MCF 10A (cell line): ENCODE measurements around the gene DHRS7B. TPM values are rescaled to one million over a fixed set of nuclear protein-coding genes. Genes with fewer than 3 reads are reported as not detected.
A peak's percentile ranks its signal among the peaks of the same experiment; 100 is the strongest.

ENCODE experiments used
- BruUV-seq: library from RNA; stranded (reverse); fragments of 400-500 nt; replicated peaks from 2 replicates; lab custom pipeline; 2021; lab: Mats Ljungman, UMichigan
- CTCF ChIA-PET: fragments of 300-600 bp; sonication (Branson Sonifier 250); formaldehyde crosslinking; extraction: SDS; loops from one replicate; lab custom pipeline; 2021; ENCODE audit warnings: antibody characterized with exemption, inconsistent platforms; lab: Yijun Ruan, JAX
- POLR2A ChIA-PET: fragments of 300-600, 350-650 bp; sonication (Branson Sonifier 250); formaldehyde crosslinking; extraction: SDS; loops from one replicate; lab custom pipeline; 2020; ENCODE audit warnings: antibody characterized with exemption, inconsistent platforms; lab: Yijun Ruan, JAX
- DNase-seq: peaks from one replicate; pipeline ENCODE4 v3.0.0-alpha.2; 2018; ENCODE audit not compliant: unreplicated experiment
- H3K27ac Mint-ChIP-seq: one replicate; pipeline ENCODE4 v1.8.0; 2022; ENCODE audit warnings: mild to moderate bottlenecking, low read depth, mixed read lengths; ENCODE audit not compliant: unreplicated experiment
- H3K27me3 Mint-ChIP-seq: one replicate; pipeline ENCODE4 v1.8.0; 2022; ENCODE audit warnings: mixed read lengths; ENCODE audit not compliant: insufficient read depth, unreplicated experiment
- H3K36me3 Mint-ChIP-seq: one replicate; pipeline ENCODE4 v1.8.0; 2022; ENCODE audit warnings: mild to moderate bottlenecking, moderate library complexity, mixed read lengths; ENCODE audit not compliant: insufficient read depth, unreplicated experiment
- H3K4me1 Mint-ChIP-seq: one replicate; pipeline ENCODE4 v1.8.0; 2022; ENCODE audit warnings: mixed read lengths; ENCODE audit not compliant: insufficient read depth, unreplicated experiment
- H3K4me3 Mint-ChIP-seq: one replicate; pipeline ENCODE4 v1.8.0; 2022; ENCODE audit warnings: mild to moderate bottlenecking, moderate library complexity, mixed read lengths; ENCODE audit not compliant: unreplicated experiment
- H3K9me3 Mint-ChIP-seq: one replicate; pipeline ENCODE4 v1.8.0; 2022; ENCODE audit warnings: mixed read lengths; ENCODE audit not compliant: unreplicated experiment
- CTCF ChIP-seq: fragments of 200-600 bp; IDR thresholded peaks from one replicate; pipeline ENCODE4 v1.8.0; 2022; ENCODE audit warnings: antibody characterized with exemption, mild to moderate bottlenecking; ENCODE audit not compliant: unreplicated experiment
- intact Hi-C: fragments of 100-400 bp; cut with micrococcal nuclease; formaldehyde crosslinking; loops from 2 replicates; pipeline ENCODE4 v1.14.1; 2022
- total RNA-seq: library from RNA; stranded (reverse); gene quantifications from 2 replicates; pipeline ENCODE4 v1.2.3, GENCODE V29; 2022

DHRS7B gene
- total RNA-seq, 1 experiment from 2014 or later, result 18.0 TPM

- no peak for TF ChIP-seq CTCF
- H3K4me3 Mint-ChIP-seq, result peak overlapping the region; percentile 88
These were observed 88.2 kb downstream of the DHRS7B start for GRCh38 chr17:21214777-21215541.

GRCh38 chr17:21215935-21216334 lies 89.2 kb downstream of the DHRS7B start:
- Mint-ChIP-seq H3K9me3 (no peaks in the 10 kb centered on the region), H3K27me3 (no peaks in the 10 kb centered on the region), H3K36me3 (peaks cover 5% of the 10 kb centered on the region), H3K4me1 (peaks cover 39% of the 10 kb centered on the region), H3K4me3 (peak overlapping the region; percentile 88), H3K27ac (peak overlapping the region; percentile 96)
- POLR2A ChIA-PET, result interaction anchor here (0.8 to 5.5 kb wide), 5 partner anchors 35 to 173 kb away, joined by 3 to 47 read pairs (median 10); partner anchors contain the start of gene USP22
- TF ChIP-seq CTCF, result no peak
- CTCF ChIA-PET, result interaction anchor here (0.5 to 1.9 kb wide), 5 partner anchors 14 to 87 kb away, joined by 3 to 6 read pairs (median 4); no protein-coding TSS in a partner anchor
- DNase-seq, result peak; percentile 61
- intact Hi-C loops, result loop anchor here (2.0 kb wide), 1 partner anchor 89 kb away; the partner anchor contains the start of gene DHRS7B
- BruUV-seq, result no TSS peak

More at GRCh38 chr17:21214777-21215541, 88.2 kb downstream of the DHRS7B start:
- CTCF ChIA-PET, result interaction anchor here (0.5 to 1.9 kb wide), 10 partner anchors 26 to 186 kb away, joined by 3 to 6 read pairs (median 4); partner anchors contain the start of genes DHRS7B and USP22
- Mint-ChIP-seq H3K27ac (peak overlapping the region; percentile 96), H3K9me3 (no peaks in the 10 kb centered on the region), H3K4me1 (peaks cover 39% of the 10 kb centered on the region), H3K27me3 (no peaks in the 10 kb centered on the region), H3K36me3 (no peaks in the 10 kb centered on the region)
- POLR2A ChIA-PET, result interaction anchor here (0.6 to 5.5 kb wide), 14 partner anchors 9 to 240 kb away, joined by 3 to 47 read pairs (median 6); partner anchors contain the start of genes DHRS7B and USP22
- TSS peak; percentile 40 for BruUV-seq
- intact Hi-C loops, result loop anchor here (2.0 to 5.0 kb wide), 3 partner anchors 72 to 173 kb away; partner anchors contain the start of genes DHRS7B and USP22
- no peak for DNase-seq

- no peak for TF ChIP-seq CTCF
- BruUV-seq, result no TSS peak
- Mint-ChIP-seq H3K27me3 (no peaks in the 10 kb centered on the region), H3K36me3 (peaks cover 18% of the 10 kb centered on the region), H3K27ac (no peak overlapping the region), H3K4me3 (no peak overlapping the region), H3K9me3 (no peaks in the 10 kb centered on the region), H3K4me1 (peaks cover 29% of the 10 kb centered on the region)
- intact Hi-C loops, result no loop called here
- no peak for DNase-seq
- CTCF ChIA-PET, result interaction anchor here (0.6 to 1.5 kb wide), 4 partner anchors 22 to 117 kb away, joined by 3 to 4 read pairs (median 3); no protein-coding TSS in a partner anchor
- POLR2A ChIA-PET, result no interaction called here
These were observed 90.6 kb downstream of the DHRS7B start for GRCh38 chr17:21217346-21217745.

- no peak for TF ChIP-seq CTCF
- Mint-ChIP-seq H3K4me3 (no peak overlapping the region), H3K27me3 (no peaks in the 10 kb centered on the region), H3K27ac (no peak overlapping the region), H3K36me3 (peaks cover 19% of the 10 kb centered on the region), H3K4me1 (peaks cover 22% of the 10 kb centered on the region), H3K9me3 (no peaks in the 10 kb centered on the region)
- intact Hi-C loops, result no loop called here
- BruUV-seq, result no TSS peak
- ChIA-PET POLR2A (interaction anchor here (0.7 kb wide), 1 partner anchor 19 kb away, joined by 3 read pairs; no protein-coding TSS in a partner anchor), CTCF (interaction anchor here (0.8 to 1.5 kb wide), 2 partner anchors 22 to 88 kb away, joined by 3 to 4 read pairs; no protein-coding TSS in a partner anchor)
- no peak for DNase-seq
These were observed 91.3 kb downstream of the DHRS7B start for GRCh38 chr17:21218101-21218500.
